Subcutaneous adipose tissue (tissue), 4 donors: ENCODE data around the gene RICTOR. TPM values are rescaled to one million over a fixed set of nuclear protein-coding genes. Genes with fewer than 3 reads are reported as not detected.

ENCODE experiments used
- CTCF ChIP-seq: fragments of 450-650 bp; IDR thresholded peaks from one replicate; pipeline ENCODE4 v1.5.1; 2016; ENCODE audit warnings: low read depth, mild to moderate bottlenecking, control low read depth, antibody characterized with exemption, moderate library complexity
- total RNA-seq, 4 donors: library from RNA; depleted of rRNA; stranded (reverse); fragments of >200 nt; gene quantifications; one replicate each; pipeline ENCODE4 v1.1.0, GENCODE V29; 2016

Gene RICTOR, protein sequence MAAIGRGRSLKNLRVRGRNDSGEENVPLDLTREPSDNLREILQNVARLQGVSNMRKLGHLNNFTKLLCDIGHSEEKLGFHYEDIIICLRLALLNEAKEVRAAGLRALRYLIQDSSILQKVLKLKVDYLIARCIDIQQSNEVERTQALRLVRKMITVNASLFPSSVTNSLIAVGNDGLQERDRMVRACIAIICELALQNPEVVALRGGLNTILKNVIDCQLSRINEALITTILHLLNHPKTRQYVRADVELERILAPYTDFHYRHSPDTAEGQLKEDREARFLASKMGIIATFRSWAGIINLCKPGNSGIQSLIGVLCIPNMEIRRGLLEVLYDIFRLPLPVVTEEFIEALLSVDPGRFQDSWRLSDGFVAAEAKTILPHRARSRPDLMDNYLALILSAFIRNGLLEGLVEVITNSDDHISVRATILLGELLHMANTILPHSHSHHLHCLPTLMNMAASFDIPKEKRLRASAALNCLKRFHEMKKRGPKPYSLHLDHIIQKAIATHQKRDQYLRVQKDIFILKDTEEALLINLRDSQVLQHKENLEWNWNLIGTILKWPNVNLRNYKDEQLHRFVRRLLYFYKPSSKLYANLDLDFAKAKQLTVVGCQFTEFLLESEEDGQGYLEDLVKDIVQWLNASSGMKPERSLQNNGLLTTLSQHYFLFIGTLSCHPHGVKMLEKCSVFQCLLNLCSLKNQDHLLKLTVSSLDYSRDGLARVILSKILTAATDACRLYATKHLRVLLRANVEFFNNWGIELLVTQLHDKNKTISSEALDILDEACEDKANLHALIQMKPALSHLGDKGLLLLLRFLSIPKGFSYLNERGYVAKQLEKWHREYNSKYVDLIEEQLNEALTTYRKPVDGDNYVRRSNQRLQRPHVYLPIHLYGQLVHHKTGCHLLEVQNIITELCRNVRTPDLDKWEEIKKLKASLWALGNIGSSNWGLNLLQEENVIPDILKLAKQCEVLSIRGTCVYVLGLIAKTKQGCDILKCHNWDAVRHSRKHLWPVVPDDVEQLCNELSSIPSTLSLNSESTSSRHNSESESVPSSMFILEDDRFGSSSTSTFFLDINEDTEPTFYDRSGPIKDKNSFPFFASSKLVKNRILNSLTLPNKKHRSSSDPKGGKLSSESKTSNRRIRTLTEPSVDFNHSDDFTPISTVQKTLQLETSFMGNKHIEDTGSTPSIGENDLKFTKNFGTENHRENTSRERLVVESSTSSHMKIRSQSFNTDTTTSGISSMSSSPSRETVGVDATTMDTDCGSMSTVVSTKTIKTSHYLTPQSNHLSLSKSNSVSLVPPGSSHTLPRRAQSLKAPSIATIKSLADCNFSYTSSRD (N-terminal part only)
- 10 to 100 TPM; 35.2 to 55.6 (median 39.3) TPM for total RNA-seq

GRCh38 chr5:39074017-39074814 is at the start of gene RICTOR:
RICTOR (minus strand) TSS chr5:39074399; CDS start chr5:39074377, 22 bp downstream.
- no peak for TF ChIP-seq CTCF

- TF ChIP-seq CTCF: no peak
Measured at GRCh38 chr5:39121922-39122321, 47.7 kb upstream of the RICTOR start.

GRCh38 chr5:39121315-39121714 is 47.1 kb upstream of the RICTOR start:
- TF ChIP-seq CTCF: no peak

- no peak for TF ChIP-seq CTCF
Measured at GRCh38 chr5:39120052-39120420, 45.8 kb upstream of the RICTOR start.

GRCh38 chr5:39119404-39120051 is 45.3 kb upstream of the RICTOR start:
- TF ChIP-seq CTCF: no peak

DNA sequence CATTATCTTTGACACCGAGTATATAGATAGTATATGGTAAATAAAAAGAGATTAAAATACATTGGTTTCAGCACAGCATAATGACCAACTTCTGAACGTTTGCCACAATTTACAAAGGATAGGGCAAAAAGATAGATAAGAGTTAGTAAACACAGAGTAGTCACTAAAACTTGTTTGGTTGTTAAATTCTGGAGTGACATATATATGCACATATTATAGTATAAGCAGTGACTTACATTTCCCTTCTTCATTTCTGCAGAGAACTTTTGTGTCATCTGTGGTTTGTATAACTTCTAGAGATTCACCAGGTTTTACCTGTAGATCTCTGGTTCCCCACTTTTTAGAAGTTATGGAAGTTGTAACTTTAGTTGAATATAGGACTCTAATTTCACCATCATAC is 44.4 kb upstream of the RICTOR start:
- TF ChIP-seq CTCF: no peak
